Lung (tissue), 13 donors: ENCODE measurements around the gene SACM1L. TPM values are rescaled to one million over a fixed set of nuclear protein-coding genes. Genes with fewer than 3 reads are reported as not detected.

Experiments used
- ATAC-seq: fragments of 200-7000 bp; cut with Tn5 transposase; one replicate; pipeline ENCODE4 v1.9.1; 2020; ENCODE audit warnings: moderate number of reproducible peaks; ENCODE audit not compliant: insufficient read depth, low FRiP score
- DNase-seq, 3 donors: peaks; one replicate each; pipeline ENCODE4 v3.0.0-alpha.2; 2013 to 2017
- H3K27ac ChIP-seq, 2 donors: one replicate each; pipeline ENCODE4 v1.5.1; 2013; ENCODE audit warnings: mild to moderate bottlenecking in 2 of 2, moderate library complexity in 2 of 2, control low read depth in 1 of 2, inconsistent platforms in 1 of 2, low read depth in 1 of 2, low read length in 1 of 2
- H3K27me3 ChIP-seq, 3 donors: one replicate each; pipeline ENCODE4 v1.5.1; 2013; ENCODE audit warnings: low read length in 2 of 3; ENCODE audit not compliant: control insufficient read depth in 3 of 3, insufficient read depth in 3 of 3
- H3K36me3 ChIP-seq, 4 donors: one replicate each; pipeline ENCODE4 v1.5.1; 2013; ENCODE audit warnings: low read length in 4 of 4, mild to moderate bottlenecking in 1 of 4, moderate library complexity in 1 of 4; ENCODE audit not compliant: control insufficient read depth in 4 of 4, insufficient read depth in 4 of 4
- H3K4me1 ChIP-seq, 5 donors: one replicate each; pipeline ENCODE4 v1.5.1; 2013; ENCODE audit warnings: low read length in 5 of 5, mild to moderate bottlenecking in 2 of 5, moderate library complexity in 1 of 5; ENCODE audit not compliant: control insufficient read depth in 5 of 5, insufficient read depth in 5 of 5
- H3K4me3 ChIP-seq: one replicate; pipeline ENCODE4 v1.5.1; 2013; ENCODE audit warnings: mild to moderate bottlenecking, control low read depth, moderate library complexity
- H3K9ac ChIP-seq, 2 donors: one replicate each; pipeline ENCODE4 v1.5.1; 2013; ENCODE audit warnings: low read length in 2 of 2, control low read depth in 1 of 2; ENCODE audit not compliant: insufficient read depth in 1 of 2
- H3K9me3 ChIP-seq, 4 donors: one replicate each; pipeline ENCODE4 v1.5.1; 2013; ENCODE audit warnings: low read length in 3 of 4, mild to moderate bottlenecking in 1 of 4, moderate library complexity in 1 of 4; ENCODE audit not compliant: control insufficient read depth in 4 of 4, insufficient read depth in 3 of 4
- WGBS, 2 donors: extraction: QIAGEN DNeasy Blood & Tissue Kit; methylation state at CpG; one replicate each; pipeline ENCODE4 v1.1.7; 2013; 5-methylcytosine and 5-hydroxymethylcytosine counted together
- polyA plus RNA-seq, 2 donors: library from polyadenylated mRNA; stranded (reverse); fragments of 200-250 nt; gene quantifications; one replicate each; pipeline ENCODE4 v1.2.1, GENCODE V29; 2013
- small RNA-seq: library from RNA; depleted of rRNA; stranded (forward); fragments of <200 nt; gene quantifications from one replicate; pipeline ENCODE3, GENCODE V24; 2014; ENCODE audit warnings: low replicate concordance
- total RNA-seq, 2 donors: library from RNA; depleted of rRNA in 1 of 2; stranded (reverse); fragments of >200 nt in 1 of 2; gene quantifications; one replicate each; pipeline ENCODE4 v1.2.1, GENCODE V29; 2014 to 2021
- TF ChIP-seq, protein P1 (sequence below): IDR thresholded peaks from 2 replicates; pipeline ENCODE4 v1.5.1; 2012; ENCODE audit warnings: mild to moderate bottlenecking; ENCODE audit errors: control extremely low read depth, extremely low read depth
- donor health status: control.
- donor health status: control.
- donor health status: Bipolar disorder and iron deficiency.
- donor health status: healthy.
- donor health status: DM: yes; HTN: yes; CAD: no.

SACM1L gene
- total and polyA plus RNA-seq, 4 donors: 23.3 to 117 (median 43.8) TPM

DNA sequence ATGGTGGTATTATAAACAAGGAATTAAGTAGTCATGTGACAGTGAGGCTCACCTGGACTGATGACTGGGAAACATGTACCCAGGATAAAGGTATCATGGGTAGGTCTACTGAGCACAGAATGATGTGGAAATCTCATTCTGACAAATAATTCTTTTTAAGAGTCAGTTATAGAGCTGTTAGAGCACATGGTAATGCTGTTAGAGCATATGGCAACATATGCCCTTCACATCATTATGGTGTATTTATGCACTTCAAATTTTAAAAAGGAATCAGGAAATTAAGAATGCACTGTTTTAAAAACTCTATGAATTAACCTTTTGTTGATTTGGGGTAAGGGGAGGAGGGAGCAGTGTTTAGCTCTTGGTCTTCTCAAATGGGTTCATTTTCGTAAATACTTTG is 105.5 kb downstream of the SACM1L start:
- TF ChIP-seq, protein P1, sequence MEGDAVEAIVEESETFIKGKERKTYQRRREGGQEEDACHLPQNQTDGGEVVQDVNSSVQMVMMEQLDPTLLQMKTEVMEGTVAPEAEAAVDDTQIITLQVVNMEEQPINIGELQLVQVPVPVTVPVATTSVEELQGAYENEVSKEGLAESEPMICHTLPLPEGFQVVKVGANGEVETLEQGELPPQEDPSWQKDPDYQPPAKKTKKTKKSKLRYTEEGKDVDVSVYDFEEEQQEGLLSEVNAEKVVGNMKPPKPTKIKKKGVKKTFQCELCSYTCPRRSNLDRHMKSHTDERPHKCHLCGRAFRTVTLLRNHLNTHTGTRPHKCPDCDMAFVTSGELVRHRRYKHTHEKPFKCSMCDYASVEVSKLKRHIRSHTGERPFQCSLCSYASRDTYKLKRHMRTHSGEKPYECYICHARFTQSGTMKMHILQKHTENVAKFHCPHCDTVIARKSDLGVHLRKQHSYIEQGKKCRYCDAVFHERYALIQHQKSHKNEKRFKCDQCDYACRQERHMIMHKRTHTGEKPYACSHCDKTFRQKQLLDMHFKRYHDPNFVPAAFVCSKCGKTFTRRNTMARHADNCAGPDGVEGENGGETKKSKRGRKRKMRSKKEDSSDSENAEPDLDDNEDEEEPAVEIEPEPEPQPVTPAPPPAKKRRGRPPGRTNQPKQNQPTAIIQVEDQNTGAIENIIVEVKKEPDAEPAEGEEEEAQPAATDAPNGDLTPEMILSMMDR: no peak
- peaks cover 0 to 24% (median 24%) of the 10 kb centered on the region in 3 donors for H3K27me3 ChIP-seq
- WGBS, 2 donors: 93 to 98% methylated on average over 1 of the region's 1 CpG
- H3K36me3 ChIP-seq: no peaks in the 10 kb centered on the region
- ATAC-seq: no peak
- DNase-seq: peak in 2 of 3 donors; percentile 20 to 39
- H3K9ac ChIP-seq: no peak overlapping the region
- peaks cover 0 to 20% (median 0%) of the 10 kb centered on the region in 5 donors for H3K4me1 ChIP-seq
- H3K9me3 ChIP-seq: peaks cover 0 to 4% (median 1%) of the 10 kb centered on the region in 4 donors
- no peak overlapping the region for H3K4me3 ChIP-seq
- no peak overlapping the region for H3K27ac ChIP-seq

Small RNA genes lying within 50 kb of the gene (small RNA-seq; reads per million reads assigned to genes)
- not detected for gene RN7SL145P

Other genes starting within 250 kb of the SACM1L start
- gene LIMD1, start 94.6 kb upstream of the SACM1L start, total RNA-seq: 100 to 1,000 TPM in 1 of 2 donors, 10 to 100 TPM in 1; 70.0 to 123 TPM
- gene LIMD1, start 94.6 kb upstream of the SACM1L start, polyA plus RNA-seq: 10 to 100 TPM in 1 of 2 donors, 1 to 10 TPM in 1; 9.3 to 18.5 TPM
- gene SLC6A20, start 107.1 kb downstream of the SACM1L start, total RNA-seq: 10 to 100 TPM in 1 of 2 donors, under 1 TPM in 1; 0.28 to 10.2 TPM
- gene SLC6A20, start 107.1 kb downstream of the SACM1L start, polyA plus RNA-seq: 1 to 10 TPM in 1 of 2 donors, under 1 TPM in 1; 0.88 to 2.7 TPM
- 10 to 100 TPM; 30.9 to 45.1 TPM for gene LZTFL1, start 152.7 kb downstream of the SACM1L start, total RNA-seq
- 10 to 100 TPM in 1 of 2 donors, 1 to 10 TPM in 1; 7.7 to 13.7 TPM for gene LZTFL1, start 152.7 kb downstream of the SACM1L start, polyA plus RNA-seq
- under 1 TPM in 1 of 2 donors, not detected in 1; 0.46 TPM for gene CCR9, start 197.1 kb downstream of the SACM1L start, total RNA-seq
- gene CCR9, start 197.1 kb downstream of the SACM1L start, polyA plus RNA-seq: under 1 TPM in 1 of 2 donors, not detected in 1; 0.09 TPM